Activated gamma-delta T cell (primary cell): ENCODE data around the gene ADGRG6.

Source experiments
- DNase-seq: peaks from one replicate; lab custom pipeline; 2025; lab: John Stamatoyannopoulos, UW

Gene ADGRG6

DNA sequence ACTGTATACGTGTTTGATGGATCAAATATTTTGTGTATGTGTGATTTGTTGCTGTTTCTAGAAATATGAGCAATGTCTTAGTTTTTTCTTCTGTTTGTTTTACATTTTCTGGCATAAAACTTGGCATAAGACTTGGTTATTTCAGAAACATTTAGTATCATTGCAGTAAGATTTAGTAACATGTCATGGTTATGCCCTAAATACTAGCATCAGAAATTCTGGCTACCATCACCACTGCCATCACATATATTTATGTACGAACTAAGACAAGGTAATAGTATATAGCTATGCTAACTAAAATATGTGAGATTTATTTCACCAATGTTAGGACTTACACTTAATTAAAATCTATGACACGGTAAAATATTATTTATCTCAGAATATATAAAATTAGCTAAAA lies 10.3 kb upstream of the ADGRG6 start:
- no peak for DNase-seq

DNA sequence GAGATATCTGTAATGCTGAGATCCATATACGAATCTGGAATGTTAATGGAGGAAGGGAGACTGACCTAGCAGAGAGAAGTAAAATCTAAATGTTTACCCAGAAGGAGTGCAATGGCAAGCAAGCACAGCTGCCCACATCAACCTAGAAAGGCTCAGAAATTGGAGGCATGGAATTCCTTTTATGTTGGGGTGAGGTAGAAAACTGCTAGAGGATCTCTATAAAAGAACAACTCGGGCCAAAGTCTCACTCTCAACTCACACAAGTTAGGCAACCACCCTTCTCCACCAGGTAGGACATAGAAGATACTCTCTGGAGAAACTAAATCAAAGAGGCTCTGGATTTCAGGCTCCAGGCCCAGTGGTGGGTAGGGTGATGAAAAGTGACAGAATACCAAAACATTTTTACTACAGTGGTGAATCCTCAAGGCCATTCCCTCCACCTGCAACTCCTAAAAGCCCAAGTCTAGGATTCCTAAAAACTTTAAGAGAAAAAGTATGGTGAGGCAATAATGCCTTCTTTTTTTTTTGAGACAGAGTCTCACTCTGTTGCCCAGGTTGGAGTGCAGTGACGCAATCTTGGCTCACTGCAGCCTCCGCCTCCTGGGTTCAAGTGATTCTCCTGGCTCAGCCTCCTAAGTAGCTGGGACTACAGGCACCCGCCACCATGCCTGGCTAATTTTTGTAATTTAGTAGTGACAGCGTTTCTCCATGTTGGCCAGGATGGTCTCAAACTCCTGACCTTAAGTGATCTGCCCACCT lies 9.5 kb upstream of the ADGRG6 start:
- no peak for DNase-seq

DNA sequence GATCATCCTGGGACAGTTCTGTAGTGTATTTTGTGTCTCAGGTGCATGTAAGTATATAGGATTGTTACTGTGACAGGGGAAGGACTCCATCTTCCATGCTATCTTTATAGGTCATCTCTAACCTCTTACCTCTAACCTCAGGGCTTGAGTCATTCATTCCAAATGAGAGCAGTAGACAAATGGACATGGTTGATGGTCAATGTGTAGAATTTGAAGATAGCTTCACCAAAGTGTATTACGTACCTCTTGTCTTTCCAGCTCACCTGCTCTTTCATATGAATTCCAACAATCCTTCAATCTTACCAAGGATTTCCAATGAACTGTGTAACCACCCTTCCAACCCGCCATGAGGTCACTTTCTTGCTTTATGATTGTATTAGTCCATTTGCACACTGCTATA lies 8.7 kb upstream of the ADGRG6 start:
- no peak for DNase-seq

DNA sequence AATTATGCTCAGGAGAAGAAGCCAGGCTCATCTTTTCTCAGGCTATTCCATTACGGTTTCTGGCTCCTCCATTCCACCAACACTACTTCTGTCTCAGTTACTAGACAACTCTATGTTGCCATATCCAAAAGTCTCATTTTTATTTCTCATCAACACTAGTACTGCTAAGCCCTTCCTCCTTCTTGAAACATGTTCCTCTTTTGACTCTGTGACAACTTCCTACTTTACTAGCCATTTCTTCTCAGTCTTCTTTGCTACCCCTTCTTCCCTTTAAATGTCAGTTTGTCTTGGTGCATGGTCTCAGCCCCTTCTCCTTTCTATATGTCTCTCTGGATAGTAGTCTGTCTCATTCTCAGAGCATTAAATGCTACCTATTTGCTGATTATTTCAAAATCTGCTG lies 7.1 kb upstream of the ADGRG6 start:
- no peak for DNase-seq

DNA sequence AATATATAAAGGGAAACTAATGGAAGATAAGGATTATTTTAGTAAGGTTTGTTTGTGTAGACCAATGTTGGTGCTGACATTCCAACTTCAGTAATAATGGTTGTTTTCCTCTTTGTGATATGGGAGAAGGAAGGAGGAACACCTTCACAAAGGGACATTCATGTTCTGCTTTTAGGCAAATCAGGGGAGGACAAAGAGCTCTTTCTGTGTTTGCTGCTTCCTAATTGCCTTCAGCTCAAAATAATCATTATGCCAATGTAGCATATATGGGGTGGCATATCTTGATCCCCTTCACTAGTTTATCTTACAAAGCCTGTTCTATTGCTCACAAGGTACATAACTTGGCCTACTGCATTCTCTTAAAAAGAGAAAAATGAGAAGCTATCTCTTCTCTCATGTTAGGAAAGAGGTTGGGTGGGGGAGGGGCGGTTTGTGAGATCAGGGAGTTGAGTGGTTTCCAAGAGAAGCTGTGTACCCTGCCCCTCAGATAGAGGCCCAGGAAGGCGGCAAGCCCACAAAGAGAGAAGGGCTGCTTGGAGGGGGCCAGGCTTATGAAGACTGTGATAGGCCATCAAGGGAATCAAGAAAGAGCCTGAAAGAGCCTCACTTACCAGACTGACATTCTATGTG lies 4.7 kb upstream of the ADGRG6 start:
- no peak for DNase-seq

DNA sequence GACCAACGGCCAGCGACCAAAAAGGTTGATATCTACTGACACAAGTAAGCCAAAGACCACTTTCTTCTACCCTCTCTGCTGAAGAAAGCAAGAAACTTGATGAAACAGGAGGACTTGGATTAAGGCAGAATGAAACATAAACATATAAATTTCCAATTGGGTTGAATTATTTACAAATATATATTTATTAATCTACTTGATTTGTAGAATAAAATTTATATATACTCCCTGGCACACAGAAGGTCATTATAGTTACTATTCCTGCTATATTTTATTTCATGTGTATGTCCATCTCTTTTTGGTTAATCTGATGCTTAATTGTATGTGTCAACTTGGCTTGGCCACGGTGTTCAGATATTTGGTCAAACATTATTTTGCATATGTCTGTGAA lies 4.2 kb upstream of the ADGRG6 start:
- no peak for DNase-seq

DNA sequence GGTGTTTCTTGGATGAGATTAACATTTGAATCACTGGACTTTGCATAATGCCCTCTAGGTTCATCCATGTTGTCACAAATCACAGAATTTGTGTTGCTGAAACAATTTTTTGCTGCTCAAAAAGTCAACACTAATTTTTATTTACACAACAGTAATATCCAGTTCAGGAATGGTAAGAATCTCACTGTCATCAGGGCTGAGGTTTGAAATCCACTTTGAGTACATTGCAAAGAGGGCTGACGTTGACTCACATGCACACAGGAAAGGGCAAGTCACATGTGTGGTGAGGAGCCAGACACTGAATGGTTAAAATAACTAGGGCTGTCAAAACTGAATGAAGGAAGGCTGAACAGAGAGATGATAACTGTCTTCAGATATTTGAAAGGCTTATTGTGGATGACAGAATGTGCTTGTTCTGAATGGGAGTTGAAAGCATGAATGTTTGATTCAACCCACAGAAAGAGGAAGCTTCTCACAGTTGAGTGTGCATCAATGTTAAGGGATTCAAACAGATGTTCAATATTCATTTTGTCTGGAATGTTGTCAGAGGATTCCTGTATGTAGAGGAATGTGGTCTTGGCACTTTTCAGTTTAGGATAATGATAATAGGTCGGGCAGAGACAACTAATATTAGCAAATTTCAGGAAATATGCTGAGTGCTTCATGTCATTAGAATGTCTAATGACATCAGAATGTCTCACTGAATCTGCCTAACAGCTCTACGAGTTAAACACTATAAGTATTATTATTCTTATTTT lies 3.6 kb upstream of the ADGRG6 start:
- DNase-seq: no peak

DNA sequence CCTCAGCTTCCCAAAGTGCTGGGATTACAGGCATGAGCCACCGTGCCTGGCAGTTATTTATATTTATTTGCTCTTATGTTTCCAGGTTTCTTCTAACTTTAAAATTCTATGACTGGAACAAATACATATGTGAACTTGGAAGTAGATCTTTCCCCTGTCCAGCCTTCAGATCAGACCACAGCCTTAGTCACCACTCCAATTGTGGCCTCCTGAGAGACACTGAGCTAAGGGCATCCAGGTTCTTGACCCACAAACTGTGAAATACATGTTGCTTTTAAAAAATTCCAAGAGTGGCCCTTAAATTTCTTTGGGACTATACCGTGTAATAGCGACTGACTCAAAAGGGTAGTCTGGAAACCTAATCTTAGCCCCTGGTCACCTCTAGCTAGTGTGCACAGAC lies 1.5 kb upstream of the ADGRG6 start:
- DNase-seq: no peak

DNA sequence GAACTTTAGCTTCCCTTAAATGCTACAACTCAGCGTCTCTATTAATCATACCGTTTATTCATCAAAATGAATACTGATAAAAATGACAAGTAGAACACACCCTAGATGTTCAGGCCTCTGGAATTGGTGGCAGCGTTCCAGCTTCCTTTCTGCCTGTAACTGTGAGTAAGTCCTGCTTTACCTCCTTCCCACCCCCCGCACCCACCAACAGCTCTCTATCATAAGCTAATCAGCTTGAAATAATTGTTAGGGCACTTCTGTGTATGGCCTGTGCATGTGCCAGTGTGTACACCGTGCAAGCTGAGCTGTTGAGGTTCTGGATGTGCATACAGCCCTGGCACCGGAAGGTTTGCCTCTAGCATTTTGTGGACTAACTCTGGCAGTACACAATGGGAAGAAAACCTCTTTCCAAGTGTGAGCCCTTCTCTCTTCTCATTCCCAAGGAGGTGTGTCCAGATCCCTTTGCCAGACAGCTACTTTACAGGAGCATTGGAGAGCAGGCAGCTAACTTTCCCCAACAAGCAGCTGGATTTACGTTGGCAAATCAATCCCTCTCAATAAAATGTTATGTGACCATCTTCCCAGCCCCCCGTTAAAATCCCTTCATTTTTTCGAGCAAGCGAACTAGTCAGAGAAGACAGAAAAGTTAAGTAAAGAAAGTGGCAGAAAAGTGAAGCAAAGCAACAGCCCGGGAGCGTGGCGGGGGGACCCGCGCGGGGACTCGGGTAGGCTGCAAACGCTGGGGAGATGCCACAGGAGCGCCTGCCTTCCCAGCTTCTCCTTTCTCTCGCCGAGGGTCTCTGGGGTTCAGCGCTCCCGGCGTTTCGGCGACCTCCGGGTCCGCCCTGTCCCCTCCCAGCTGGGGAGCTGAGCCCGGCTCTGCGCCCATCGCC lies 803 bp upstream of the ADGRG6 start:
- no peak for DNase-seq

DNA sequence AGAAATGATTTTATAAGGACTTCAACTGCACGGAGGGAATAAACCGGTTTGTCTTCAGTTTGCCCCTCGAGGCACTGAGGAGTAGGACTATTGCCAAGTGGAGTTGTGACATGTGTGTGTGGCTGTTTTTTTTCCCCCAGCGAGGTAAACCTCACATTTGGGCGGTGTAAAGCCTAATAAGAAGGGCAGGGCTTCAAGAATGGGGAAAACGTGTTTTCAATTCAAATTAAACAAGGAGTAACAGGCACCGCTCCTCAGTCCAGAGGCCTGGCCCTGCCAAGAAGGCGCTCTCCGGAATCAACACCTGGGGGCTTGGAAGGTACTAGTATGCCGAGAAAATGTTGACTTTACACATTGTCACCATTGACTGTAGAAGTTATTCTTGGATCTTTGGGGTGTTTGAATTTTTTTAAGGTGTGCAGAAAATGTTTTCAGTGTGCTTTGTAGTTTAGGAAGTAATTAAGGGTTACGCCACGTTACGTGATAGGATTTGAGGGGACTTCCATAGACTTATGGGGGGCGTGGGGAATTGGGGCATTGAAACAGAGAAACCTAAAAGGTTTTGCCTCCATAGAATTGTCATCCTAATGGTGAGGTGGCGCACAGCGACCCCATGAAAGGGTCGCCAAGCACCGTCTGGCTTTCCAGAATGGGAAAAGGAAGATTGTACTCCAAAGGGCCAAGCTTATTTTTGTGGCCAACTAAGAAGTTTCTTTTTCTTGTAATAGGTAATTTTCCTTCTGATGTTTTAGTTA lies 791 bp downstream of the ADGRG6 start:
- no peak for DNase-seq

DNA sequence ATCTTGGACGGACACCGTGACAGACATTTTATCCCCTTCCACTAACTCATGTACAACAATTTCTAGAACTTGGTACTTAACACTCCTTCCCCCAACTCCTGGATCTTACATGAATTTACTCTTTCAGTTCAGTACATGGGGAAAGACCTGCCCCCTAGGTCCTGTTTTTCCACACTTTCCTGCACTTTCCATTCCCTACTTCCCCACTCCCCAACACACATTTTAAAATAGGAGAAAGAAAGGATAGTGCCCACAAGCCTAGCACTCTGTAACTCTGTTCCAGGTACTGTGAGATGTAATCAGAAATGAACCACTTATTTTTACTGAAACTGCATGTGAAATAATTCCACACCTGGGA lies 1.3 kb downstream of the ADGRG6 start:
- DNase-seq: no peak

DNA sequence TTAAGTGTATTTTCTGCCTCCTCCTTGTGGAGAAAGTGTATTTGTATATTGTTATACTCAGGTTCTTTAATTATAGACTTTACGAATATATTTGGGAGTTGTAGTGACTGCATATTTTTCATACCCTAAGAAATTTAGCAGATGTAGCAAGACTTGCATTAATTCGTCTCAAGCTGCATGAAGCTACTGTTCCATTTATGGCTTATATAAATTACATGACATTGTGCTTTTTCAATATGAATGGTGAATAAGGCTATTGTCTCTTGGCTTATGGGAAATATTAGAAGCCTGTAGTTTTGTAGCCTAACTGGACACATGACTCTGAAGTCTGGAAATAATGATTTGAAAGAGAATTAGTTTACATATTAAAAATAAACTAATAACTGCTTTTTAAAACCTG lies 2.4 kb downstream of the ADGRG6 start:
- no peak for DNase-seq

DNA sequence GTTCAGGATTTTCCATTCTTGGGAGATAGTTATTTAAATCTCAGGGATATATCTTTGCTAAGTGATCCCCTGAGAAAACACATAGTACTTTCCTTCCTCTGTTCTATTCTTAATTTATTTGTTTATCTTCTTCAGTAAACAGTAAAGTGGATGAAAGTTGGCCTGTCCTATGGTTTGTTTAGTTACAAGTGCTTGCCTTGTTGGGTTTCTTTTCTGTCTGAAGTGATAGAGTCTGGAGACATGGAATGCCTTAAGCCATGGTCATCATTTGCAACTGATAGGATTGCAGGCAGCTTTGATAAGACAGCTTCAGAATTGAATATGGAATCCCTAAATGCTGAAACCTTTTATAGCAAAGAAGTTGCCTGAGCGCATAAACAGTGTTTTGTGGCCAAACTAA lies 4.9 kb downstream of the ADGRG6 start:
- DNase-seq: no peak

DNA sequence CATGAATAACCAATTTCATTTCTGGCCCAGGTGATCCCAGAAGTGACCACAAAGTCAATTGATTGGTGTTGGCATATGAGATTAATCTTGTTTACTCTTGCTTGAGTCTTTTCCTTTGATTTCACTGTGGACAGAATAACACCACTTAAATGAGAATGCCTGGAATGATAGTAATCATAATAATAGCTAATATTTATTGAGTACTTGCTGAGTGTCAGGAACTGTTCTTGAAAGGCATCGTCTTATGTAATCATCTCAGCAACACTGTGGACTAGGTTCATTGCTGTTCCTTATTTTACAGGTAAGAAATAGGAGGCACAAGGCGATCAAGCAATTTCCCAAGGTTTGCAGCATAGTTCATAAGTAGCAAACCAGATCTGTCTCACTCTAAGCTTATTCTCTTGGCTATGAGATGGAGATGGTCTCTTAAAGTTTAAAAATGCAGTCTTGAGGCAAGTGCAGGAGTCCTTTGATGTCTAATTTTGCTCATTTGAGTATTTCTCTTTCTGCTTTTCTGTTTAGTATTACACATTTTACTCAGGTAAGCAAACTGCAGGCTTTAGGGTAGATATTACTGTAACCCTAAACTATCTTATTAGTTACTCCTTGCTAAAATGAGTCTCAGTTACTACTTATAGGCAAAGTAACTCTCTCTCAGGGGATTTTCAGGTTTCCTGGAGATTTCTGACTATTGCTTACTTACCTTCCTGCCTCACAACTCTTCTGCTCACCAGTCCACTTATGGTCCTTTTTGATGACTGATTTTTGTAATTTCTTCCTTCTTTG lies 6.3 kb downstream of the ADGRG6 start:
- no peak for DNase-seq

DNA sequence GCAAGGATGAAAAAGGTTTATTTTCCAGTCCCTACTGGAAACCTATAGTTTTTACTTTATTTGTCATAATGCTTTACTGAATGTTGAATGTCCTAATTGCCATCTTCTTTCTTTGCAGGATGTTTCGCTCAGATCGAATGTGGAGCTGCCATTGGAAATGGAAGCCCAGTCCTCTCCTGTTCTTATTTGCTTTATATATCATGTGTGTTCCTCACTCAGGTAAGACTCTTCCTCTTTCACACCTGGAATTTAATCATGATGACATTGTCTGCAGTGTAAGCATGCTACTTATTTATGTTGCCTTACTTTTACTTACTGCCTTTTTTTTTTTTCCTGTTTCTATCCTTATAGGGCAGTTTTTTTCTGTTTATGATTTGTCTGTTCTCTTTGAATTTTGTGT lies 7.6 kb downstream of the ADGRG6 start:
- no peak for DNase-seq

DNA sequence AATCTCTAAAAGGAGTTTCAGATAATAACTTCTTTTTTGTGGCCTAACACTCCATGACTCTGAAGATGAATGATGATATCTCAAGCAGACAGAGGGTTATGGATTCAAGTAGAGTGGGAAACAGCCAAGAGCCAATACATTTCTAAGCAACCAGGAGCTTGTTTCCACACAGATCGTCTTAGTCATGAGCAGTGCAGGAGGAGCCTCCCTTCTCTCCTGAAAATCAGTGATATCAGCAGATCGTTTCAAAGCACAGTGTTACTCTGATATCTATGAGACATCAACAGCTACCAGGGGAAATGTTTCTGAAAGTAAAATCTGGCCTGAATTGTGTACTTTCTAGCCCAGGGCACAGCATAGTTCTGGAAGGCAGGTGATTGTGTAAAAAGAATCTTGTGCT lies 11.5 kb downstream of the ADGRG6 start:
- no peak for DNase-seq

DNA sequence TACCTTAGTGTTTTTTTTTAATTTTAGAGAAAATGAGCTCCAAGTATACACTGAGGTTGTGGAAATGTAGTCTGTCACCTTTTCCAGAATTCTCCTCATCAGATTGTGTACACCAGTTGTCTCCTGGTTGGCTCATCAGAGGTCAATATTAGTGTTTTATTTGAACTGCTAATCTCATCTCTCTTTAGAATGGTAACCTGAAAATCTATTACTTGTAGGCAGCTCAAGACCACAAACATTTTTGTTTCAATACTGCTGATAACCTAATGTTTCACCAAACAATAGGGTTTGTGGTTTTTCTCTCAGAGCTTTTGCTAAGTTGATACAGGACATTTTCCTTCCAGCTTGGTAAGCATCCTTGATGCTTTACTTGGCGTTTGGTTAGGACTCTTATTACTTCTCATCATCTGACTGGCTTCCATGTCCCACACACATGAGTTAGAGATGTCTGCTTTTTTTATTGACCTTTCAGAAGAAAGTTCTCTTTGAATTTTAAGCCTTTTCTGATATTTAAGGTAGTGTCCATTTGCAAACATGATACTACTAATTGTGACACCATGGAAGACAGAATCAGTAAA lies 15.1 kb downstream of the ADGRG6 start:
- no peak for DNase-seq

DNA sequence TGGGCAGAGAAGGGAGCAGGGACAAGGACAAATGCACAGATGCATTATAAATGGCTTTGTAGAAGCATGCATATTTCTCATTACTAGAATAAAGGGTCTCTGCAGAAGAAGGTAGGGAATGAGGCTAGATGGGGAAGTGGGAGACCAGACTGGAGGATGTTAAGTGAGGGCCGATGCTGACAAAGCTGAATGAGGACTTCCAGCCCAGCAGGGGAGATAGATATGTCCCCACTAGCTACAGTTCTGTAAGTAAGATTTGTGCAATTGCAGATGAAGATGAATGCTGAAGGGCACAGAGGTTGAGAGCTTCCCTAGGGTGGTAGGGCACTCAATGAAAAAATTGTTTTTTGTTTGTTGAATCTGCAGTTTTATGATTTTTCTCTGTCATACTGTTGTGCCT lies 16.9 kb downstream of the ADGRG6 start:
- DNase-seq: no peak

DNA sequence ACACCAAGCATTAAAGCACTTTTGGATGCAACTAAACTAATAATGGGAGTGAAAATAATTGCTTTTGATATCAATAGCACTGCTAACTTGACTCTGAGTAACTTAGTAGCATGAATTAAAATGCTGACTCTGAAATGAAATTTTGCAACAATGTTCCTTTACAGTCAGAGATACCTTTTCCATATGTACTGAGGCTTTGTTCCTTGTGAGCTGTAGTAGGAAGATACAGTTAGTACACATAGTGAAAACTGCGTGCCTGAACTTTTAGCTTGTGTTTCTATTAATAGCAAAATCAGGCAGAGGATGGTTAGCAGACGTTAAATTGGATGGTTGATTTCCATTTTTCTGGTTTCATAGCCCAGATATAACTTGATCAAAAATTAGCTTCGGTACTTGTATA lies 18.6 kb downstream of the ADGRG6 start:
- DNase-seq: no peak

DNA sequence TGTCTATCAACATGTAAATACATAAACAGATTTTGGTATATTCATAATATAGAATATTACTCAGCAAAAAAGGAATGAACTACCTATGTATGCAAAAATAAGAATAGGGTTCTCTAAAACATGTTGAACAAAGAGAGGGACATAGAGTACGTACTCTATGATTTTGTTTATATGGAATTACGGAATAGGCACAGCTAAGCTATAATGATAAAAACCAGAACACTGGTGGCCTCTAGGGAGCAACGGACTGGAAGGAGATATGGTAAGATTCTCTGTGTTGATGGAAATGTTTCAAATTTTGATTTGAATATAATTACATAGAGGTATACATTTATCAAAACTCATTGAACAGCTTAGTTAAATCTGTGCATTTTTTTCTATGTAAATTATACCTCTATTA lies 19.6 kb downstream of the ADGRG6 start:
- DNase-seq: no peak
